ENCODE measurements around the gene TMEM176A.

Gene TMEM176A

GRCh38 chr7:150820148-150820547 is 19.6 kb downstream of the TMEM176A start:
- DNase-seq = no peak

GRCh38 chr7:150820578-150821198 is 20.1 kb downstream of the TMEM176A start:
- no peak for DNase-seq

GRCh38 chr7:150823043-150823442 is 22.5 kb downstream of the TMEM176A start:
- DNase-seq = no peak

GRCh38 chr7:150823484-150824126 is 23.0 kb downstream of the TMEM176A start:
- DNase-seq = no peak

GRCh38 chr7:150824379-150825177 is 24.0 kb downstream of the TMEM176A start:
- no peak for DNase-seq

GRCh38 chr7:150826061-150826849 is 25.7 kb downstream of the TMEM176A start:
- DNase-seq = no peak

- no peak for DNase-seq
Observed at GRCh38 chr7:150828384-150828783, 27.8 kb downstream of the TMEM176A start.

GRCh38 chr7:150829426-150829825 is 28.9 kb downstream of the TMEM176A start:
- no peak for DNase-seq

GRCh38 chr7:150830937-150831336 is 30.4 kb downstream of the TMEM176A start:
- DNase-seq = no peak

- DNase-seq = no peak
Observed at GRCh38 chr7:150831851-150832250, 31.3 kb downstream of the TMEM176A start.

- no peak for DNase-seq
Observed at GRCh38 chr7:150835019-150835418, 34.5 kb downstream of the TMEM176A start.

- DNase-seq = no peak
Observed at GRCh38 chr7:150835702-150836280, 35.2 kb downstream of the TMEM176A start.

- DNase-seq = no peak
Observed at GRCh38 chr7:150838965-150839650, 38.5 kb downstream of the TMEM176A start.

- DNase-seq = no peak
Observed at GRCh38 chr7:150842018-150842417, 41.4 kb downstream of the TMEM176A start.

- DNase-seq = no peak
Observed at GRCh38 chr7:150842716-150843115, 42.1 kb downstream of the TMEM176A start.

- no peak for DNase-seq
Observed at GRCh38 chr7:150845421-150845861, 44.9 kb downstream of the TMEM176A start.

GRCh38 chr7:150846291-150847115 is 45.9 kb downstream of the TMEM176A start:
- no peak for DNase-seq

GRCh38 chr7:150847536-150847935 is 47.0 kb downstream of the TMEM176A start:
- DNase-seq = no peak

- DNase-seq = no peak
Observed at GRCh38 chr7:150848111-150848510, 47.5 kb downstream of the TMEM176A start.

GRCh38 chr7:150848561-150849115 is 48.1 kb downstream of the TMEM176A start:
- DNase-seq = no peak
